NCI-H2227 (cell line): ENCODE measurements around the gene POLR1G.

Source experiments
- DNase-seq: peaks from one replicate; lab custom pipeline; 2025; ENCODE audit not compliant: unreplicated experiment; lab: John Stamatoyannopoulos, UW

POLR1G gene, protein sequence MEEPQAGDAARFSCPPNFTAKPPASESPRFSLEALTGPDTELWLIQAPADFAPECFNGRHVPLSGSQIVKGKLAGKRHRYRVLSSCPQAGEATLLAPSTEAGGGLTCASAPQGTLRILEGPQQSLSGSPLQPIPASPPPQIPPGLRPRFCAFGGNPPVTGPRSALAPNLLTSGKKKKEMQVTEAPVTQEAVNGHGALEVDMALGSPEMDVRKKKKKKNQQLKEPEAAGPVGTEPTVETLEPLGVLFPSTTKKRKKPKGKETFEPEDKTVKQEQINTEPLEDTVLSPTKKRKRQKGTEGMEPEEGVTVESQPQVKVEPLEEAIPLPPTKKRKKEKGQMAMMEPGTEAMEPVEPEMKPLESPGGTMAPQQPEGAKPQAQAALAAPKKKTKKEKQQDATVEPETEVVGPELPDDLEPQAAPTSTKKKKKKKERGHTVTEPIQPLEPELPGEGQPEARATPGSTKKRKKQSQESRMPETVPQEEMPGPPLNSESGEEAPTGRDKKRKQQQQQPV

DNA sequence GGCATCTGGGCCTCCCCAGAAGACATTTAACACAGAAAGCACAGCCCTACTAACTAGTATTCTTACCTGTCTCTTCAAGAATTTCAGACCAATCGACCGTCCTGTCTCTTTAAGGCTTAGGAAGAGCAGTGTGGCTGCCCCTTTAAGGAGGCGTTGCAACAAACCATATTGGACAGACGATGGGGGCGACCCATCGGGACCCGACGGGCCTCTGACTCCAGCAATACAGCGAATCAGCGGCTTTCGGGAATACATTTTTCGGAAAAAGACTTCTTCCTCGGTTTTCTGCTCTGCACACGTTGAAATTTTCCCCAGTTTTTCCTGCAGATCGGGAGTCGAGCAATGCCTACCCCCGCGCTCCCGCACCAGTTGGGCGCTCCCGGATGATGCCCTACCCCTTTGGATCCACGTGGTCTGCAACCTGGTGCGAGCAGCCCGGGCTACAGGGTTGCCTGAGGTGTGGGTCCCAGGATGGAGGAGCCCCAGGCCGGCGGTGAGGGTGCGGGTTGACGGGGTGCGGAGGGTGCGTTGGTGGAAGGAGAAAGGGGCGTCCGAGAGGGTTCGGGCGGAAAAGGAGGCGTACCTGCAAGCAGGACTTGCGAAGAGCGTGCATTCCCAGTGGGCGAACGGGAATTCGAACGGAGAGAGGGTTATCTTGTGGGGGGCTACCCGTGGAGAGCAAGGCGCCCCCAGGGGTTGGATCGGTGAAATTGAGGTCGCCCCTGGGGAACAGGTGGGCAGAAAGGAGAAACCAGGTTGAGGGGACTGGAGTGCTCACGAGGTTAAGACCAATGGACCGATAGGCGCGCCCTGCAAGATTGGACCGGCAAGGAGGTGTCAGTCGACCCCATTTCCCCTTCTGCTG, at the start of gene POLR1G:
Gene POLR1G (plus strand): TSS at position 419 of the 865 bp plus-strand sequence. CDS start 53 bp downstream, at position 472.
- peak; percentile 81 for DNase-seq

DNA sequence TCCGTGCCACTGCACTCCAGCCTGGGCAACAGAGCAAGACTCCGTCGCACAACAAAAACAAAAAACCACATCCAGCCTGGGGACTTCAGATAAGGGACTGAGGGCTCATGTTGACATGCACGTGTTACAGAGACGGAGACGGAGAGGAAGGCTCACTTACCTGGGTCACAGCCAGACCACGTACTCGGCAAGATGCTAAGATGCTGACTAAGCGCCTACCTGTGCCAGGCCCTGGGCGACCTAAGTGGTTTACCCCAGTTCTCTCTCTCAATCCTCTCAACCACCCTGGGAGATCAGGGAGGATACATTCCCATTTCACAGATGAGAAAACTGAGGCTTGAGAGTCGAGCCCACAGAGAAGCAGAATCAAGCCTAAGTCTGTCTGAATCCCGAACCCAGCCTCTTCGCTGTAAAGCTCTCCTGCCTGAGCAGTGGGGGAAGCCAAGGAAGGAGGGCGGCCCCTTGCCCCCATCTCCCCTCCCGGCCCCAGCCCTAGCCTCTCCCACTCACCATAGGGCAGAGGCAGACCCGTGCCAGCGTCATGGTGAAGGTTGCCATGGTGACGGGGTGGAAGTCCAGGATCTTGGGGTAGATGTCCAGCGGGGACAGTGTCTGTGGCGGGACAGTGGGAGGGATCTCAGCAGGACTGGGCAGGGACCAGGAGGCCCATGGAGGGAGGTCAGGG, 49.5 kb upstream of the POLR1G start:
- no peak for DNase-seq

DNA sequence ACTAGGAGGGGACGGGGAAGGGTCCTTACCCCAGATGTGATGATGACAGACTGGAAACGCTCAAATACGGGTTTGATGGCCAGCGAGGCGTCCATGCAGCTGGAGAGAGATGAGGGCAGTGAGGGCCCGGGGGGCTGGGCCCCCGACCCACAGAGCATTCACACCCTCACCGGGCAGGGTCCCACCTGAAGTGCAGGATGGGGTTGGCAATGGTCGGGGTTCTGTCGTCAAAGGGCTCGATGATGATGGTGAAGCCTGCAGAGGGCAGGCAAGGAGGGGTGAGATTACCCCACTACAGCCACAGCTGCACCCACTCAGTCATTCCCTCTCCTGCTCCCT, 49.0 kb upstream of the POLR1G start:
- DNase-seq: no peak

DNA sequence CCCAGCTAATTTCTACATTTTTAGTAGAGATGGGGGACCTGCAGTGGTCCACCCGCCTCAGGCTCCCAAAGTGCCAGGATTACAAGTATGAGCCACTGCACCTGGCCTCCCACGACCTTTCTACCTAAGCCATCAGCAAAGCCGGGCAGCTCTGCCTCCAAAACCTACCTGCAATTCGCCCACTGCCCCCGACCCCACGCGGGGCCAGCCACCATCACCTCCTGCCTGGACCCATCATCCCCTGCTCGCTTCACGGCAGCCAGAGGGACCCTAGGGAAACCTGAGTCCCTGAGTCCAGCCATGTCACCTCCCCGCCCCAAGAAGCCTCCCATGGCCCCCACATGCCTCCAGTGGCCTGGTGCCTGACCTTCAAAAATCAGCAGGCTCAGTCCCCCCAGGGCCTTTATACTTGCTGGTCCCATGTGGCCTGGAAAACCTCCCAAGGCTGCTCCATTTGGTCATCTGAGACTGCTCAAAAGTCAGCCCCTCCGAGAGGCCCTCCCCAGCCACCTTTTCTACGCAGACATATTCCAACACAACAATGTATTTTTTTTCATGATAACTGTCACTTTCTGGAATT, 48.1 kb upstream of the POLR1G start:
- DNase-seq: no peak

DNA sequence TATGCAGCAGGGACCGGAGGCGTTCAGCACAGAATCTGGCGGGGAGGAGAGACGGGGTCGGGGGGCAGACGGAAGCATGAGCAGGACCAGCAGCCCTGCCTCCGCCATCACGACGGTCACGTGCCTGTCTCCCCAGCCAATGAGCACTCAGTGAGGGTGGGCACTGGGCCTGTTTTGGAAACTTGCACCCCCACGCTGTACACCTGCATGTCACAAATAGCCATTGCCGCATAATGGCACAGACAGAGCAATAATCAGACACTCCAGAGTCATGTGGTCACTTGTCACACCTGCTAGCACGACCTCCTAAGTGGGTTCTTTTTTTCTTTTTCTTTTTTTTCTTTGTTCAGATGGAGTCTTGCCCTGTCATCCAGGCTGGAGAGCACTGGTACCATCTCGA, 44.8 kb upstream of the POLR1G start:
- no peak for DNase-seq

DNA sequence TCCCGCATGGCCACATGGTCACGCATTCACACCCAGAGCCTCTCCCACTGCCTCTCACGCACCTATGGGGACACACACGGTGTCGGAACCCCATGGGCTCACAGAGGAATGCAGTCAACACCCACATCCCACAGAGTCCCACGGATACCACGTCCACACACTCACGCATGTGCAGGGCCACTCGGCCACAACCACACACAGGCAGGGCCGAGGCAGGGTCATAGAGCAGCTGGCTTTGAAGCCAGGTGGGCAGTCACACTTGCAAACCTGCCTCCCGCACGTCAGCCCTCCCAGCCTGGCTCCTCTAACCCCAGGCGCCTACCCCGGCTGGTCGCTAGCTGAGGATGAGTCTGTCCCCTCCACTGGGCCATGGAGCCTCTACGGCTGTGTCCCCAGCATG, 44.2 kb upstream of the POLR1G start:
- no peak for DNase-seq

DNA sequence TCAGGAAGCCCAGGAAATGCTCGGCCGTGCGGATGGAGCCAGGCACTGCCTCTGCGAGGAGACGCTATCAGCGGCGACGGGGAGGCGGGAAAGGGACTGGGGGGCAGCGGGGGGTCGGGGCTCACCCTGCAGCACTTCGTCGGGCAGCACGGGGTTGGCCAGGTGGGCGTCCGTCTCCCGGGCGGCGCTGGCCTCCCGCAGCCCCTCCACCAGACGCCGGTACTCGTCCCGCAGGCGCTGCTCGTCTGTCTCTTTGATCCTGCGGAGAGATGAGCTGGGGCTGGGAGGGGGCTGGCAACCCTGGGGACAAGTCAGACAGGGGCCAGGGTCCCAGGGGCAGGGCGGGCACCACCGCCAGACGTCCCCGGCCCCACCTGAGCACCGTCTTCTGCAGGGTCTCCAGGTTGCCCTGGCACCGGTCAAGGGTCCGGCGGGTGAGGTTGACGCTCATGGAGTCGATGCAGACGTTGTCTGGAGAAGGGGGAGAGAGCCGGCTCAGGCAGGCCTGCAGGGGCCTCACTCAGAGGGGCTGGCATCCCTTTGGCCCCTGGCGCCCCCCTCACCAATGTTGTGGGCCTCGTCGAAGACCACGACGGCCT, 42.5 kb upstream of the POLR1G start:
- no peak for DNase-seq

DNA sequence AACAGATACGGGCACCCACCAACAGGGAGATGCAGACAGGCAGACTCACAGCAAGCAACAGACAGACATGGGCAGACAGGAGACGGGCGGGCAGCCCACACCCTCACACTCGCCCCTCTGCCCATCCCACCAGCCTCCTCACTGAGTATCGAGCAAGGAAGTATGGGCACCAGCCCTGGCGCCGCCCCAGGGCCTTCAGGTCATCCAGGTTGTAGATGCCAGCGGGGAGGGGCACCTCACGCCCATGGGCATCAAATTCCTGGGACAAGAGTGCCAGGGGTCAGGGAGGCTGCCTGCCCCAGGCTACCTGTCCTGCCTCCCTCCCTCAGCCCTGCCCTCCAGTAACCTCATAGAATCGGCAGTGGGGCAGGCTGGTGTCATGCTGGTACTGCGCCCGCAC, 41.7 kb upstream of the POLR1G start:
- no peak for DNase-seq

DNA sequence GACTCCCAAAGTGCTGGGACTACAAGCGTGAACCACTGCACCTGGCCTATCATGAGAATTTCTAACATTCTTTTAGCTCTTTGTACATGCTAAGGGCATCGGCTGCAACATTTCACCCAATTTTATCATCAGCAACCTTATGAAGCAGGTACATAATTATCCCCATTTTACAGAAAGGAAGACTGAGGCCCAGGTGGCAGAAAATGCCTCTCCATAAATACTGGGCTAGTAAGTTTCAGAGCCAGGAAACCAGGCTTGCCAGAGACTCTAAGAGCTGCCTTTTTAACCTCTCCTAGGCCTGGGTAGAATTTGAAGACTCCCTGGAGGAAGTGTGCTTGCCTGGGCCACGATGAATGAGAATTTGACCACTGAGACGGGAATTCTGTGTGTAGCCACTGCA, 38.3 kb upstream of the POLR1G start:
- DNase-seq: no peak

DNA sequence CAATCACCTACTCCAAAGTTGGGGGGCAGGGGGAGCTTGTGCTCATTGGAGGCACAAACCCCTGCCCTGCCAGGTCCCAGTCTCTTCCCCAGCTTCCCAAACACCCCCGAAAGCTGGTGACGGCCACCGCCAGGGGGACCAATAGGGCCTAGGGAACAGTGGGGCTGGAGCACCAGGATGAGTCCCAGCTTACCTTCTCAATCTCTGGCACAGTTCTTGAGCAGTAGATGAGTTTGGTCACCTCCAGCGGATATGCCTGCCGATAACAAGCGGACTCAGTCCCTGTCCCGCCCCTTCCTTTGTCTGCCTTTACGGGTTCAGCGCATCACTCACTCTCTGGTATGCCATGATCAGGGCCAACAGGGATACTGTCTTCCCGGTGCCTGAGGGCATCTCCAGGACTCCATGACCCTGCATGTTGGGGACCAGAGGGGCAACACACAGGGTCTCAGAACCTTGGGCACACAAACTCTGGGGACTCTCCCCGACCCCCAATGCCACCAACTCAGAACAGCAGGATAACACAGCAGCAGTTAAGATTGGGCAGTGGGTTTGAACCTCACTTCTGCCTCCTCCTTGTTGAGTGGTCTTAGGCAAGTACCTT, 37.6 kb upstream of the POLR1G start:
- DNase-seq: no peak

DNA sequence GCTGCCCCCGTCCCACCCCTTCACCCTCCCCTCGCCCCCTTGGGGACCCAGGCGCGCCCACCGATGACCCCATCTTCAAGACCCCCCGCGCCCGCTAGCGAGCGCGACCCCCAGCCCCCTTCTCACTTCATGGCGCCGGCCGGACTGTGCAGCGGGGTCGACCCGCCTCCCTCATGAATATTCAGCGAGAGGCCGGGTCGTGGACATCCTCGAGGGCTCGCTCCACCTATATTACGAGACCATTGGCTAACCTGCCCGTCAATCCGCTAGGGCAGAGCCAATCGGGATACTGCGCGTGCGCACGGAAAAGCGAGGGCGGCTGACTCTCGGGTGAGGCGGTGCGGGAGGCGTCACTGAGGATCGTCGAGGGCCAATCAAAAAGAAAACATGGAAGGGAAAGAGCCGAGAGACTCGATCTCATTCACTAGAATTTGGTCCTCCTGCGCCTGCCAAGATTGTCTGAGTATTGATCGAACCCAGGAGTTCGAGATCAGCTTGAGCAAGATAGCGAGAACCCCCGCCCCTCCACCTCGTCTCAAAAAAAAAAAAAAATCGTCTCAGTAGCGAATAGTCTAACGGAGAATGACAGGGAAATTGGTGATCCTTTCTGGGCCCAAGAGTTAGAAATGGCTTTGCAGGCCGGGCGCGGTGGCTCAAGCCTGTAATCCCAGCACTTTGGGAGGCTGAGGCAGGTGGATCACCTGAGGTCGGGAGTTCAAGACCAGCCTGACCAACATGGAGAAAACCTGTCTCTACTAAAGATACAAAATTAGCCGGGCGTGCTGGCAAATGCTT, 35.8 kb upstream of the POLR1G start, which contains the start of gene ERCC2:
Gene ERCC2 (minus strand): TSS at position 164 of the 795 bp plus-strand sequence. CDS start 33 bp downstream, at position 131.
- DNase-seq: peak; percentile 97

DNA sequence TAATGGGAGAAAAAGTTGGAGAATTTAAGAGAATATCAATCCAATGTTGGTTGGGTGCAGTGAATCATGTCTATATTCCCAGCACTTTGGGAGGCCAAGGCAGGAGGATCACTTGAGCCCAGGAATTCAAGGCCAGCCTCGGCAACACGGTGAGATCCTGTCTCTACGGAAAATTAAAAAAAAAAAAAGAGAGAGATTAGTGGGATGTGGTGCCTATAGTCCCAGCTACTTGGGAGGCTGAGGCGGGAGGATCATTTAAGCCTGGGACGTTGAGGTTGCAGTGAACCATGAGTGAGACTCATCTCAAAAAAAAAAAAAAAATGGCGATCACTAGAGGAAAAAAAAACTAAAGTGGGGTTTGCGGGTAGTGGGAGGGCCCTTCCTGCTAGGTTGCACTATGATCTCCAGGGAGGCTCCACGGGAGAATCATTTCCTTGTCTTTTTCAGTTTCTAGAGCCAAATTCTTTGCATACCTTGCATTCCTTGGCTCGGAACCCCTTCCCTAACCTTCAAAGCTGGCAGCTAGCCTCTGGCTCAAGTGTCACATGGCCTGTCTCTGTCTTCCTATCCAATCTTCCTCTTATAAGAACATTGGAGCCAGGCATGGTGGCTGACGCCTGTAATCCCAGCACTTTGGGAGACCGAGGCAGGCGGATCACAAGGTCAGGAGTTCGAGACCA, 30.3 kb upstream of the POLR1G start:
- no peak for DNase-seq

DNA sequence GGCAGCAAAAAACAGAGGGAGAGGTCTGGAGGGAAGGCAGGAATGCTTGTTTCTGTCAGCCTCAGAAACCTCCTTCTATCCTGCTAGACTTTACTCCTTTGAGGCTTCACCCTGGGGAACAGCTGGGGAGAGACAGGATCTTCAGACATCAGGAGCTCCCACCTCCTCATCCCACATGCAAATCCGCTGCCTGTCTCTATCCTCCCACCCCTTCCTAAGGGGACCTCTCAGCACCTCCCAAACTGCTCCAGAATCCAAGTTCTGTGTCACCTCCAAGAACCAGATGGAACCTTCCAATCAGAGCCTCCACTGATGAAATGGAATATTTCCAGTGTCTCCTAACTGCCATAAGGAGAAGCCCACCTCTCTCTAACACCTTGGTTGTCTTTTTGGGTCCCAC, 26.3 kb upstream of the POLR1G start:
- no peak for DNase-seq

DNA sequence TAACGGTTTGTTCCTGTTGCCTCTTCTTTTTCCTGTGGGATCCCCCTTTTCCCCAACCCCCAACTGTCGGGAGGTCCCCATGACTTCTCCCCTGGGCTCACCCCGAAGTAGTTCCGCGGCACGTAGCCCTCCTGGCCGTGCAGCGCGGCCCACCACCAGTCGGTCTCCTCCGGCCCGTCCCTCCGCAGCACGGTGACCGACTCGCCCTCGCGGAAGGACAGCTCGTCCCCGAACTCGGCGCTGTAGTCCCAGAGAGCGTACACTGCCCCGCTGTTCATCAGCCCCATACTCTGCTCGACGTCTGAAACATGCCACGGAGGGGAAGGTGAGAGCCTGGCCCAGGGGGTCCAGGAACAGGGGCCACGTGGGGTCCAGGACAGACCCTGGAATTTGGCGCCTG, 24.0 kb upstream of the POLR1G start:
- no peak for DNase-seq

DNA sequence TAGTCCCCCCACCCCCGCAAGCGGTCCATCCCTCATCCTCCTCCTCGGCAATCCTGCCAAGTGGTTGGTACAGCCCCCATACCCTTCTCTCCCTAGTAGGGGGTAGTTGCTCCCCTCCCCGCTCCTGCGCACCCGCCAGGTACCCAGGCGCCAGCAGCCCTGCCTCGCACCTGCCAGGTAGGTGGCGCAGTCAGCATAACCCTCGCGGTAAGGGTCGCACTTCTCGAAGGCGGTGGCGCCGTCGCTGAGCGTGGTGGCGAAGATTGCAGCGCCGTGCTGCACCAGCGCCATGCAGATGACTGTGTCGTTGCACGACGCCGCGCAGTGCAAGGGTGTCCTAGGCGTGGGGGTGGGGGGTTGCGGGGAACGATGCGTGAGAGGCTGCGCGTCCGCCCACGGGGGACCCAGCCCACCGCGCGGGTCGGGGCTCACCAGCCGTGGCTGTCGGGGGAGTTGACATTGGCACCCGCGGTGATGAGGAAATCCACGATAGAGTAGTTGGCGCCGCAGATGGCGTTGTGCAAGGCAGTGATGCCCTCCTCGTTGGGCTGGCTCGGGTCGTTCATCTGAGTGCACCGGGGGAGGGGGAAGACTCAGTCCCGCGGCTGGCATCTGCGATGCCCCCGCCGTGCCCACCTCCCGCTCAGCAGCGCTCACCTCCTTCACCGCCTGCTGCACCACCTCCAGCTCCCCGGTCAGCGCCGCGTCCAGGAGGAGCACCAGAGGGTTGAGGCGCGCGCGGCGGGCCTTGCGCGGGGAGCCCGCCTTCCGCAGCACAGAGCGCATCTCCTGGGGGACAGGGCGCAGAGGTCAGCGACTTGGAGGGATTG, 20.8 kb upstream of the POLR1G start:
- DNase-seq: no peak

DNA sequence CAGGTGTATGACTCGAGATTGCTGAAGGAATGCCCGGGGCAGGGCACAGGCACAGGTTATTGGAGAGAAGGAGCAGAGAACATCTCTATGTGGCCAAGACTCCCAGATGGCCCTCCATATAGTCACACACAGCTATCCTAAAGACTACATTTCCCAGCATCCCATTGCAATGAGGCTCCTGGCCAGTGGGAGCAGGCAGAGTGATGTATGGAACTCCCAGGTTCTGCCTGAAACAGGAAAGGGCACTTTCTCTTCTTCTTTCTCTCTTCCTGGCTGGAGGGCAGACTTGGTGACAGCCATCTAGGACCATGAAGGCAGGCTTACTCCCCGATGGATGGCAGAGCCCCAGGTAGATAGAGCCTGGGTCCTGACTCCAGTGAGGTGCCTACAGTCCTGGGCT, 15.1 kb upstream of the POLR1G start:
- DNase-seq: peak; percentile 21

DNA sequence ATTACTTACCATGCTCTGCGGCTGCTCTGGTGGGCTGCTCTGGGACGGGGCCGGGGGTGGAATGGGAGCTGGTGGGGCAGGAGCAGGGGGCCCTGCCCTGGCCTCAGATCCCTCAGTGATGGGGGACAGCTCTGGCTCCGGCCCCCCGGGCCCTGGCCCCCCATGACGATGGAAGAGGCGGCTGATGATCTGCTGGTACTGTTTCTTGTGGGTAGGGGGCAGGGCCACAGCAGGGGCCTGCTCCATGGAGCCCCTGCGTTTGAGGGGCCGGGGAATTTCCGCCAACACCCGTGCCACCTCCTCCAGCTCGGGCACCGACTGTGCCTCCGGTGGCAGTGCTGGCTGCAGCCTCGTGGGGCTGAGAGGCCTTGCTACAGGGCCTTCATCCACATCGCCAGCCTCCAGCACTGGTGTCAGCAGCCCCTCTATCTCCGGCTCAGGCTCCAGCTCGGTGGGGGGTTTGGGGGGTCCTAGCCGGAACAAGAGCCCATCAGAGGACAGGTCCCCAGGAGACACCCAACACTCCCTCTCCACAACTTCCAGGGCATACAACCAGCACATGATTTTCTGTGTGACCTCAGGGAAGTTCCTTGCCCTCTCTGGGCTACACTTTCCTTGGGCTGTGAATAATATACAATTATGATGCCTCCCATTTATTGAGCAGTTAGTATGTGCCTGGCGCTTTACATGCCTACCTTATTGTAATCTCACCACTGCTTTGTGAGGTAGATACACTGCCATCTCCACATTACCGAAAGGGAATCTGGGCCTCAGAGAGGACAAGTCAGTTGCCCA, 14.4 kb upstream of the POLR1G start:
- DNase-seq: no peak
